GM13976 (cell line): ENCODE data around the gene MYLIP.

Experiments used
- DNase-seq: peaks from one replicate; pipeline ENCODE4 v3.0.0; 2012; ENCODE audit warnings: low spot score
- CTCF ChIP-seq: IDR thresholded peaks from 2 replicates; pipeline ENCODE4 v1.5.1; 2012; ENCODE audit warnings: borderline replicate concordance, mild to moderate bottlenecking; ENCODE audit not compliant: insufficient read depth; ENCODE audit errors: extremely low read depth, missing control alignments, control extremely low read depth
- in situ Hi-C: fragments of 300-500 bp; cut with MboI; formaldehyde crosslinking; loops from one replicate; pipeline ENCODE4 v1.12.0; 2022; ENCODE audit warnings: low sequenced_read_pairs, mixed read lengths, inconsistent platforms; ENCODE audit not compliant: unreplicated experiment

MYLIP gene

GRCh38 chr6:16088409-16088808 is 40.5 kb upstream of the MYLIP start:
- in situ Hi-C loops = no loop called here
- no peak for DNase-seq
- no peak for TF ChIP-seq CTCF

GRCh38 chr6:16089232-16090062 is 39.4 kb upstream of the MYLIP start:
- DNase-seq = no peak
- in situ Hi-C loops = no loop called here
- TF ChIP-seq CTCF = no peak

- in situ Hi-C loops = no loop called here
- no peak for TF ChIP-seq CTCF
- no peak for DNase-seq
These were observed 38.4 kb upstream of the MYLIP start for GRCh38 chr6:16090452-16090851.

- no peak for DNase-seq
- TF ChIP-seq CTCF = no peak
- in situ Hi-C loops = no loop called here
These were observed 38.0 kb upstream of the MYLIP start for GRCh38 chr6:16090920-16091319.

- in situ Hi-C loops = no loop called here
- no peak for TF ChIP-seq CTCF
- no peak for DNase-seq
These were observed 36.7 kb upstream of the MYLIP start for GRCh38 chr6:16092140-16092539.

- in situ Hi-C loops = no loop called here
- no peak for TF ChIP-seq CTCF
- no peak for DNase-seq
These were observed 35.9 kb upstream of the MYLIP start for GRCh38 chr6:16092990-16093389.
